Astrocyte of the spinal cord (primary cell): ENCODE results near the gene SLC6A1.

Source experiments
- DNase-seq: peaks from one replicate; pipeline ENCODE4 v3.0.0; 2011; ENCODE audit warnings: low read depth, low spot score
- H3K4me3 ChIP-seq: 2 replicates; pipeline ENCODE4 v1.5.1; 2011; ENCODE audit warnings: low read depth, mild to moderate bottlenecking, low read length, moderate library complexity
- in situ Hi-C: cut with HindIII; loops from 2 replicates; pipeline ENCODE4 v1.10.0; 2017; ENCODE audit warnings: low sequenced_read_pairs
- TF ChIP-seq, protein P1 (sequence below): IDR thresholded peaks from 2 replicates; pipeline ENCODE4 v1.5.1; 2012; ENCODE audit warnings: low read depth, mild to moderate bottlenecking, low read length, inconsistent platforms

SLC6A1 gene

GRCh38 chr3:11034309-11034985 is 41.9 kb downstream of the SLC6A1 start:
- TF ChIP-seq, protein P1, sequence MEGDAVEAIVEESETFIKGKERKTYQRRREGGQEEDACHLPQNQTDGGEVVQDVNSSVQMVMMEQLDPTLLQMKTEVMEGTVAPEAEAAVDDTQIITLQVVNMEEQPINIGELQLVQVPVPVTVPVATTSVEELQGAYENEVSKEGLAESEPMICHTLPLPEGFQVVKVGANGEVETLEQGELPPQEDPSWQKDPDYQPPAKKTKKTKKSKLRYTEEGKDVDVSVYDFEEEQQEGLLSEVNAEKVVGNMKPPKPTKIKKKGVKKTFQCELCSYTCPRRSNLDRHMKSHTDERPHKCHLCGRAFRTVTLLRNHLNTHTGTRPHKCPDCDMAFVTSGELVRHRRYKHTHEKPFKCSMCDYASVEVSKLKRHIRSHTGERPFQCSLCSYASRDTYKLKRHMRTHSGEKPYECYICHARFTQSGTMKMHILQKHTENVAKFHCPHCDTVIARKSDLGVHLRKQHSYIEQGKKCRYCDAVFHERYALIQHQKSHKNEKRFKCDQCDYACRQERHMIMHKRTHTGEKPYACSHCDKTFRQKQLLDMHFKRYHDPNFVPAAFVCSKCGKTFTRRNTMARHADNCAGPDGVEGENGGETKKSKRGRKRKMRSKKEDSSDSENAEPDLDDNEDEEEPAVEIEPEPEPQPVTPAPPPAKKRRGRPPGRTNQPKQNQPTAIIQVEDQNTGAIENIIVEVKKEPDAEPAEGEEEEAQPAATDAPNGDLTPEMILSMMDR: no peak
- no peak overlapping the region for H3K4me3 ChIP-seq
- in situ Hi-C loops: no loop called here
- no peak for DNase-seq

DNA sequence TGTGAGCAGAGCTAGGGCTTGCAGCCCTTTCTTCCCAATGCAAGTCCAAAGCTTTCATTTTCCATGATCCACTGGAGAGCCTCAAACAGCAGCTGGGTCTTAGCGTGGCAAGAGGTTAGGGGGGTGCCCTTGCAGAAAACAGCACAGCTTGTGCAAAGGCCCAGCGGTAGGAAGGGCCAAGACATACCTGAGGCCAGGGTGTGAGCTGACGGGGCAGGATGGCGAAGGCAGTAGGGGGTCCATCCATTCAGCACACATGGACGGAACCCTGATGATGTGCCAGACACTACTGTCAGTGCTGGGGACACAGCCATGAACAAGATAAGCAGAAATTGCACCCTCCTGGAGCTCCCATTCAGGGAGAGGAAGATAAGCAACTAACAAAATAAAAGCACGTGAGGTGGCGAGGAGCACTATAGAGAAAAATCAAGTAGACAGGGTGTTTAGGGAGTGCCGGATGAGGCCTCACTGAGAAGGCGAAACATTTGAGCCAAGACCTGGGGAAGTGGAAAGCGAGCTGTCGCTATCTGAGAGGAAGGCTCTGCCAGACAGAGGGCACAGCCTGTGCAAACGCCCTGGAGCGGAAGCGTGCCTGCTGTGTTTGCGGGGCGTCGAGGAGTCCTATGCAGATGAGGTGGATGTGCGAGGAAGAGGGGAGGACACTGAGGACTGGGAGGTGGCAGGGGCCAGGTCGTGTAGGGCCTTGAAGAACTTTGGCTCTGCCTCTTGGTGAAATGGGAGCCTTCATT is 43.4 kb downstream of the SLC6A1 start:
- no peak overlapping the region for H3K4me3 ChIP-seq
- no peak for DNase-seq
- TF ChIP-seq, protein P1: no peak
- in situ Hi-C loops: no loop called here

GRCh38 chr3:11037241-11037873 is 44.8 kb downstream of the SLC6A1 start:
- no peak overlapping the region for H3K4me3 ChIP-seq
- DNase-seq: no peak
- in situ Hi-C loops: no loop called here
- TF ChIP-seq, protein P1: no peak

DNA sequence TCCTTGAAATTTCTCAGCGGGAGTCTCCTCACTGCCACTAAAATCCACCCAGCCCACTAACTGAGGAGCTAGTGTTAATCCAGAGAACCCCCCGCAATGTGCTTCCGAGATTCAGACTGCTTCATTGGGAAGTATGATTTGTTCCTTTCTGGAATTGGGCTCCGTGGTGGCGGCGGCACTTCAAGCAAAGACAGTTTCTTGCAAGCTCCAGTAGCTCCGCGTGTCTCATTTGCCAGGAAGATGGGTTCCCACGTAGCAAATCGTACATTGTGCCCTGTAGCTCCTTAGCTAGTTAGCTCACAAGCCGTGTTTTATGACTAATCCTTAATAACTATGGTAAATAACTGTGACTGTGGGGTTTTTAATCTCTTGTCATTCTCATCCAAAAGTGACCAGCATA is 45.4 kb downstream of the SLC6A1 start:
- in situ Hi-C loops: no loop called here
- TF ChIP-seq, protein P1: no peak
- DNase-seq: no peak
- H3K4me3 ChIP-seq: no peak overlapping the region

DNA sequence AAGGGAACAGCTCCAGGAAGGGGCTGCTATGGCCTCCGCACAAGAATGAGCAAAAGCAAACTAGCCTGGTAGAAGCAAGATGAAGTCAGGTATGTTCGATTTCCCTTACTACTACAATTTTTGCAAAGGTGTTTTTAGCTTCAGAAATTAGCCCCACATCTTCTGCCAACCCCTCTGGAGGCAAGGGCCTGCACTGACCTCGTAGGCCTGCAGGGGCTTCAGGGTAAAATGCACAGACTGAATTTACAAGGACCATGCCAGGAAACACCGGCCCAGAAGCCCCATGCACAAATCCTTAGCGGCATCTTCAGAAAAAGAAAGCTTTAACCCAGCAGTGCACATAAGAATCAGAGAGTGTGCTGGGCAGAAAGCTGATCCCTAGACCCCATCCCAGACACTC is 53.0 kb downstream of the SLC6A1 start:
- in situ Hi-C loops: no loop called here
- TF ChIP-seq, protein P1: no peak

GRCh38 chr3:11047500-11047899 is 55.0 kb downstream of the SLC6A1 start:
- TF ChIP-seq, protein P1: no peak
- no peak overlapping the region for H3K4me3 ChIP-seq
- in situ Hi-C loops: no loop called here
- DNase-seq: no peak

More for the DNA sequence above, 53.0 kb downstream of the SLC6A1 start:
- DNase-seq: no peak
- no peak overlapping the region for H3K4me3 ChIP-seq
